HG03575 (cell line): ENCODE results near the gene CES4A.
"Not testable (repeated sequence)": the region's sequence is repeated elsewhere in the genome, so short reads cannot be mapped to it uniquely, and the experiment has no call there.

ENCODE experiments used
- ATAC-seq: cut with Tn5 transposase; IDR thresholded peaks from one replicate; pipeline ENCODE4 v1.9.1; 2021; ENCODE audit not compliant: unreplicated experiment, insufficient number of reproducible peaks, low FRiP score; ENCODE audit errors: extremely low read depth

CES4A gene

GRCh38 chr16:67035364-67035763, 47.0 kb downstream of the CES4A start:
- no peak for ATAC-seq

GRCh38 chr16:67036323-67036741, 47.9 kb downstream of the CES4A start:
- no peak for ATAC-seq

- no peak for ATAC-seq
These were observed 51.1 kb downstream of the CES4A start for GRCh38 chr16:67039260-67040020.

- ATAC-seq, result no peak
These were observed 51.8 kb downstream of the CES4A start for GRCh38 chr16:67040166-67040565.

GRCh38 chr16:67040906-67041305, 52.5 kb downstream of the CES4A start:
- no peak for ATAC-seq

- not testable (repeated sequence) for ATAC-seq
These were observed 53.1 kb downstream of the CES4A start for GRCh38 chr16:67041520-67041919.

GRCh38 chr16:67043420-67043819, 55.0 kb downstream of the CES4A start:
- no peak for ATAC-seq

GRCh38 chr16:67050796-67051195, 62.4 kb downstream of the CES4A start:
- ATAC-seq, result no peak

GRCh38 chr16:67052399-67052798, 64.0 kb downstream of the CES4A start:
- no peak for ATAC-seq

GRCh38 chr16:67053767-67054334, 65.5 kb downstream of the CES4A start:
- ATAC-seq, result no peak

- ATAC-seq, result no peak
These were observed 66.5 kb downstream of the CES4A start for GRCh38 chr16:67054901-67055300.

GRCh38 chr16:67055712-67056487, 67.5 kb downstream of the CES4A start:
- ATAC-seq, result no peak
